GM18909 (cell line): ENCODE data around the gene FNDC3B.

Source experiments
- ATAC-seq: cut with Tn5 transposase; IDR thresholded peaks from one replicate; pipeline ENCODE4 v1.9.1; 2021; ENCODE audit warnings: mild to moderate bottlenecking; ENCODE audit not compliant: unreplicated experiment, poor library complexity

FNDC3B gene

GRCh38 chr3:172201870-172202236 lies 162.5 kb downstream of the FNDC3B start:
- no peak for ATAC-seq

- no peak for ATAC-seq
Observed at GRCh38 chr3:172202797-172203196, 163.4 kb downstream of the FNDC3B start.

GRCh38 chr3:172203522-172204258 lies 164.3 kb downstream of the FNDC3B start:
- no peak for ATAC-seq

- ATAC-seq: no peak
Observed at GRCh38 chr3:172204716-172205115, 165.3 kb downstream of the FNDC3B start.

GRCh38 chr3:172208586-172209332 lies 169.4 kb downstream of the FNDC3B start:
- ATAC-seq: no peak

- ATAC-seq: no peak
Observed at GRCh38 chr3:172209333-172210321, 170.2 kb downstream of the FNDC3B start.

GRCh38 chr3:172210355-172210754 lies 171.0 kb downstream of the FNDC3B start:
- no peak for ATAC-seq

- no peak for ATAC-seq
Observed at GRCh38 chr3:172211123-172211522, 171.7 kb downstream of the FNDC3B start.

GRCh38 chr3:172213200-172213599 lies 173.8 kb downstream of the FNDC3B start:
- ATAC-seq: no peak

GRCh38 chr3:172213904-172214303 lies 174.5 kb downstream of the FNDC3B start:
- no peak for ATAC-seq

GRCh38 chr3:172216267-172216666 lies 176.9 kb downstream of the FNDC3B start:
- ATAC-seq: no peak

- no peak for ATAC-seq
Observed at GRCh38 chr3:172216911-172217310, 177.5 kb downstream of the FNDC3B start.

- ATAC-seq: no peak
Observed at GRCh38 chr3:172217877-172218276, 178.5 kb downstream of the FNDC3B start.

GRCh38 chr3:172218350-172219323 lies 179.3 kb downstream of the FNDC3B start:
- ATAC-seq: peak; percentile 49

- ATAC-seq: no peak
Observed at GRCh38 chr3:172219750-172220149, 180.4 kb downstream of the FNDC3B start.

GRCh38 chr3:172221547-172221946 lies 182.2 kb downstream of the FNDC3B start:
- no peak for ATAC-seq

- ATAC-seq: no peak
Observed at GRCh38 chr3:172222478-172223071, 183.2 kb downstream of the FNDC3B start.

- ATAC-seq: no peak
Observed at GRCh38 chr3:172223870-172224269, 184.5 kb downstream of the FNDC3B start.

- no peak for ATAC-seq
Observed at GRCh38 chr3:172224560-172225214, 185.3 kb downstream of the FNDC3B start.
